Caco-2 (cell line): ENCODE measurements around the gene FAM83C. TPM values are rescaled to one million over a fixed set of nuclear protein-coding genes. Genes with fewer than 3 reads are reported as not detected.
A peak's percentile ranks its signal among the peaks of the same experiment; 100 is the strongest.

ENCODE experiments used
- BruUV-seq: library from RNA; stranded (reverse); fragments of 400-500 nt; replicated peaks from 2 replicates; lab custom pipeline; 2021; lab: Mats Ljungman, UMichigan
- CTCF ChIA-PET: fragments of 300-600 bp; sonication (Branson Sonifier 250); formaldehyde crosslinking; loops from one replicate; lab custom pipeline; 2022; ENCODE audit warnings: antibody characterized with exemption; lab: Charles Lee
- POLR2A ChIA-PET: fragments of 300-600 bp; sonication (Branson Sonifier 250); formaldehyde crosslinking; loops from one replicate; lab custom pipeline; 2022; ENCODE audit warnings: antibody characterized with exemption; lab: Charles Lee
- DNase-seq, 2 experiments: peaks; one replicate each; pipeline versions ENCODE4 v3.0.0 to v3.0.0-alpha.2; 2020 to 2022
- H3K27me3 ChIP-seq: replicated peaks from 2 replicates; pipeline ENCODE4 v1.6.0; 2011; ENCODE audit warnings: low read length; ENCODE audit not compliant: control insufficient read depth, insufficient read depth
- H3K36me3 ChIP-seq: 2 replicates; pipeline ENCODE4 v1.5.1; 2011; ENCODE audit warnings: low read length; ENCODE audit not compliant: control insufficient read depth, insufficient read depth
- H3K4me1 ChIP-seq: fragments of 250-450 bp; sonication (Bioruptor Pico); 2 replicates; pipeline ENCODE4 v1.5.1; 2020; ENCODE audit warnings: mild to moderate bottlenecking
- H3K4me3 ChIP-seq: 2 replicates; pipeline ENCODE4 v1.5.1; 2011; ENCODE audit warnings: low read depth, mild to moderate bottlenecking, control low read depth, low read length
- H3K9me3 ChIP-seq: fragments of 250-450 bp; sonication (Bioruptor Pico); 2 replicates; pipeline ENCODE4 v1.5.1; 2020; ENCODE audit warnings: mild to moderate bottlenecking, moderate library complexity
- H3K27ac Mint-ChIP-seq: one replicate; pipeline ENCODE4 v1.8.0; 2022; ENCODE audit warnings: mixed read lengths; ENCODE audit not compliant: unreplicated experiment
- H3K27me3 Mint-ChIP-seq: one replicate; pipeline ENCODE4 v1.8.0; 2022; ENCODE audit warnings: mixed read lengths; ENCODE audit not compliant: insufficient read depth, unreplicated experiment
- H3K36me3 Mint-ChIP-seq: one replicate; pipeline ENCODE4 v1.8.0; 2022; ENCODE audit warnings: mild to moderate bottlenecking, mixed read lengths; ENCODE audit not compliant: insufficient read depth, unreplicated experiment
- H3K4me1 Mint-ChIP-seq: one replicate; pipeline ENCODE4 v1.8.0; 2022; ENCODE audit warnings: low read depth, mixed read lengths; ENCODE audit not compliant: unreplicated experiment
- H3K4me3 Mint-ChIP-seq: one replicate; pipeline ENCODE4 v1.8.0; 2022; ENCODE audit warnings: mild to moderate bottlenecking, moderate library complexity, mixed read lengths; ENCODE audit not compliant: unreplicated experiment
- H3K9me3 Mint-ChIP-seq: one replicate; pipeline ENCODE4 v1.8.0; 2022; ENCODE audit warnings: mixed read lengths; ENCODE audit not compliant: unreplicated experiment
- intact Hi-C: fragments of 100-400 bp; cut with micrococcal nuclease; formaldehyde crosslinking; loops from one replicate; pipeline ENCODE4 v1.10.0; 2022; ENCODE audit not compliant: unreplicated experiment
- total RNA-seq: library from RNA; stranded (reverse); gene quantifications from 2 replicates; pipeline ENCODE4 v1.2.3, GENCODE V29; 2022
- TF ChIP-seq, protein P1 (sequence below), 2 experiments: fragments of 200-600 bp in 1 of 2; IDR thresholded peaks; 1 replicate in 1 of 2; 2 replicates in 1 of 2; pipeline versions ENCODE4 v1.5.1 to v1.8.0; 2011 to 2022; ENCODE audit warnings: antibody characterized with exemption in 1 of 2, control low read depth in 1 of 2, inconsistent platforms in 1 of 2, low read depth in 1 of 2, low read length in 1 of 2, mild to moderate bottlenecking in 1 of 2, moderate library complexity in 1 of 2; ENCODE audit not compliant: insufficient read depth in 1 of 2, severe bottlenecking in 1 of 2, unreplicated experiment in 1 of 2

FAM83C gene
- total RNA-seq, 1 experiment from 2014 or later, result not detected

DNA sequence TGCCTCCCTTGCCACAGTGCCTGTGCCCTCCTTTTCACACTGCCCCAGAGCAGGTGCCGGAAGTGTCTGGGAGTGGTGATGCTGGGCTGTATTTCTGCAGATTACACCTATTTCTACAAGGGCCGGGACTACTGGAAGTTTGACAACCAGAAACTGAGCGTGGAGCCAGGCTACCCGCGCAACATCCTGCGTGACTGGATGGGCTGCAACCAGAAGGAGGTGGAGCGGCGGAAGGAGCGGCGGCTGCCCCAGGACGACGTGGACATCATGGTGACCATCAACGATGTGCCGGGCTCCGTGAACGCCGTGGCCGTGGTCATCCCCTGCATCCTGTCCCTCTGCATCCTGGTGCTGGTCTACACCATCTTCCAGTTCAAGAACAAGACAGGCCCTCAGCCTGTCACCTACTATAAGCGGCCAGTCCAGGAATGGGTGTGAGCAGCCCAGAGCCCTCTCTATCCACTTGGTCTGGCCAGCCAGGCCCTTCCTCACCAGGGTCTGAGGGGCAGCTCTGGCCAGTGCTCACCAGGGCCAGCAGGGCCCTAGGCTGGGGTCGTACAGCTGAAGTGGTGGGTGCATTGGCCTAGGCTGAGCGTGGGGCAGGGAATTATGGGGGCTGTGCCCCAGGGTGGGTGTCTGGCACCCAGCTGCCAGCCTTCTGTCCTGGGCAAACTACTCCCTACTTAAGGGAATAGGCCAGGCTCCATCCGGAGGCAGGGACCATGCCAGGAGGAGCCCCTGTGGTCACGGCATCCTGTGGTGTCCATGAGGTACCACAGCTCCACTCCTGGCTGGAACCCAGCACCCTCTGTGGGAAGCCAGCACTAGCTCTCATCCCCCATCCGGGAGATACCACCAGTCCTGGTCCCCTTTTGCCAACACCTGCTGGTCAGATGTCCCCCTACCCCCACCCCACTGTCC, 17.8 kb downstream of the FAM83C start:
- H3K9me3 Mint-ChIP-seq, result no peaks in the 10 kb centered on the region
- no peaks in the 10 kb centered on the region for H3K4me1 Mint-ChIP-seq
- peaks cover 4% of the 10 kb centered on the region; the same call in 1 of the 2 replicates for H3K4me1 ChIP-seq
- peaks cover 48% of the 10 kb centered on the region for H3K36me3 Mint-ChIP-seq
- no peak overlapping the region for H3K4me3 Mint-ChIP-seq
- TF ChIP-seq, protein P1, sequence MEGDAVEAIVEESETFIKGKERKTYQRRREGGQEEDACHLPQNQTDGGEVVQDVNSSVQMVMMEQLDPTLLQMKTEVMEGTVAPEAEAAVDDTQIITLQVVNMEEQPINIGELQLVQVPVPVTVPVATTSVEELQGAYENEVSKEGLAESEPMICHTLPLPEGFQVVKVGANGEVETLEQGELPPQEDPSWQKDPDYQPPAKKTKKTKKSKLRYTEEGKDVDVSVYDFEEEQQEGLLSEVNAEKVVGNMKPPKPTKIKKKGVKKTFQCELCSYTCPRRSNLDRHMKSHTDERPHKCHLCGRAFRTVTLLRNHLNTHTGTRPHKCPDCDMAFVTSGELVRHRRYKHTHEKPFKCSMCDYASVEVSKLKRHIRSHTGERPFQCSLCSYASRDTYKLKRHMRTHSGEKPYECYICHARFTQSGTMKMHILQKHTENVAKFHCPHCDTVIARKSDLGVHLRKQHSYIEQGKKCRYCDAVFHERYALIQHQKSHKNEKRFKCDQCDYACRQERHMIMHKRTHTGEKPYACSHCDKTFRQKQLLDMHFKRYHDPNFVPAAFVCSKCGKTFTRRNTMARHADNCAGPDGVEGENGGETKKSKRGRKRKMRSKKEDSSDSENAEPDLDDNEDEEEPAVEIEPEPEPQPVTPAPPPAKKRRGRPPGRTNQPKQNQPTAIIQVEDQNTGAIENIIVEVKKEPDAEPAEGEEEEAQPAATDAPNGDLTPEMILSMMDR (IDR thresholded peaks at IDR 0.05; ENCODE audit: insufficient read depth in 1 of 2, low read depth in 1 of 2, low read length in 1 of 2, severe bottlenecking in 1 of 2, unreplicated experiment in 1 of 2), result no peak
- H3K27ac Mint-ChIP-seq, result no peak overlapping the region
- no peaks in the 10 kb centered on the region for H3K27me3 ChIP-seq
- H3K4me3 ChIP-seq, result no peak overlapping the region
- H3K27me3 Mint-ChIP-seq, result no peaks in the 10 kb centered on the region
- peaks cover 2% of the 10 kb centered on the region for H3K36me3 ChIP-seq
- no TSS peak for BruUV-seq
- CTCF ChIA-PET, result interaction anchor here (0.6 to 4.2 kb wide), 4 partner anchors 10 to 421 kb away, joined by 3 to 21 read pairs (median 4); no protein-coding TSS in a partner anchor
- intact Hi-C loops, result no loop called here
- POLR2A ChIA-PET, result interaction anchor here (0.6 to 1.4 kb wide), 3 partner anchors 8 to 11 kb away, joined by 3 to 5 read pairs (median 5); no protein-coding TSS in a partner anchor
- DNase-seq, result peak in 1 of 2 experiments; percentile 54
- no peaks in the 10 kb centered on the region for H3K9me3 ChIP-seq

- Histone ChIP-seq H3K27me3 (no peaks in the 10 kb centered on the region), H3K4me1 (peaks cover 8% of the 10 kb centered on the region), H3K4me3 (no peak overlapping the region), H3K36me3 (no peaks in the 10 kb centered on the region; the same call in 1 of the 2 replicates), H3K9me3 (no peaks in the 10 kb centered on the region)
- Mint-ChIP-seq H3K27ac (no peak overlapping the region), H3K9me3 (no peaks in the 10 kb centered on the region), H3K36me3 (peaks cover 47% of the 10 kb centered on the region), H3K4me3 (no peak overlapping the region), H3K4me1 (no peaks in the 10 kb centered on the region), H3K27me3 (no peaks in the 10 kb centered on the region)
- no peak for DNase-seq
- ChIA-PET POLR2A (interaction anchor here (0.6 to 1.4 kb wide), 4 partner anchors 10 to 129 kb away, joined by 3 to 5 read pairs (median 4); no protein-coding TSS in a partner anchor), CTCF (interaction anchor here (0.6 to 2.3 kb wide), 3 partner anchors 10 to 255 kb away, joined by 4 to 12 read pairs (median 4); partner anchors contain the start of gene EIF6)
- TF ChIP-seq, protein P1 (IDR thresholded peaks at IDR 0.05; ENCODE audit: insufficient read depth in 1 of 2, low read depth in 1 of 2, low read length in 1 of 2, severe bottlenecking in 1 of 2, unreplicated experiment in 1 of 2), result no peak
- intact Hi-C loops, result no loop called here
- no TSS peak for BruUV-seq
Measured at GRCh38 chr20:35273449-35274171, 18.6 kb downstream of the FAM83C start.

GRCh38 chr20:35271904-35272303, 20.3 kb downstream of the FAM83C start:
- Histone ChIP-seq H3K9me3 (no peaks in the 10 kb centered on the region), H3K4me1 (peaks cover 4% of the 10 kb centered on the region), H3K4me3 (no peak overlapping the region), H3K27me3 (no peaks in the 10 kb centered on the region), H3K36me3 (no peaks in the 10 kb centered on the region; the same call in 1 of the 2 replicates)
- no peak for DNase-seq
- intact Hi-C loops, result no loop called here
- TF ChIP-seq, protein P1 (IDR thresholded peaks at IDR 0.05; ENCODE audit: insufficient read depth in 1 of 2, low read depth in 1 of 2, low read length in 1 of 2, severe bottlenecking in 1 of 2, unreplicated experiment in 1 of 2), result no peak
- Mint-ChIP-seq H3K9me3 (no peaks in the 10 kb centered on the region), H3K27me3 (no peaks in the 10 kb centered on the region), H3K4me3 (no peak overlapping the region), H3K4me1 (peaks cover 7% of the 10 kb centered on the region), H3K27ac (no peak overlapping the region), H3K36me3 (peaks cover 30% of the 10 kb centered on the region)
- ChIA-PET POLR2A (no interaction called here), CTCF (interaction anchor here (0.7 to 4.7 kb wide), 3 partner anchors 127 to 396 kb away, joined by 3 to 45 read pairs (median 12); no protein-coding TSS in a partner anchor)
- no TSS peak for BruUV-seq
